Small intestine (tissue), 7 donors: ENCODE results near the gene EGLN2. TPM values are rescaled to one million over a fixed set of nuclear protein-coding genes. Genes with fewer than 3 reads are reported as not detected.
"Not testable (repeated sequence)": the region's sequence is repeated elsewhere in the genome, so short reads cannot be mapped to it uniquely, and the experiment has no call there.

Source experiments
- DNase-seq, 2 donors: peaks; one replicate each; pipeline versions ENCODE4 v3.0.0 to v3.0.0-alpha.2; 2013
- FAIRE-seq: peaks from 2 replicates; lab custom pipeline; 2012; peaks lifted over from hg19 to GRCh38; lab: Jason Lieb, UNC
- H3K27ac ChIP-seq, 3 donors: one replicate each; pipeline ENCODE4 v1.5.1; 2013; ENCODE audit warnings: low read length in 2 of 3, mild to moderate bottlenecking in 2 of 3, control low read depth in 1 of 3, inconsistent platforms in 1 of 3, low read depth in 1 of 3, moderate library complexity in 1 of 3
- H3K27me3 ChIP-seq, 3 donors: one replicate each; pipeline ENCODE4 v1.6.1; 2013; ENCODE audit warnings: low read length in 3 of 3, inconsistent platforms in 1 of 3; ENCODE audit not compliant: control insufficient read depth in 3 of 3, insufficient read depth in 3 of 3
- H3K36me3 ChIP-seq, 3 donors: one replicate each; pipeline ENCODE4 v1.6.1; 2013; ENCODE audit warnings: low read length in 3 of 3, inconsistent platforms in 1 of 3, low read depth in 1 of 3, mild to moderate bottlenecking in 1 of 3, moderate library complexity in 1 of 3; ENCODE audit not compliant: control insufficient read depth in 3 of 3, insufficient read depth in 2 of 3
- H3K4me1 ChIP-seq, 3 donors: one replicate each; pipeline ENCODE4 v1.6.1; 2013; ENCODE audit warnings: low read length in 2 of 3, inconsistent platforms in 1 of 3, low read depth in 1 of 3, mild to moderate bottlenecking in 1 of 3, moderate library complexity in 1 of 3; ENCODE audit not compliant: control insufficient read depth in 3 of 3, insufficient read depth in 2 of 3
- H3K4me3 ChIP-seq, 3 donors: one replicate each; pipeline ENCODE4 v1.5.1; 2013; ENCODE audit warnings: low read length in 3 of 3, control low read depth in 1 of 3, inconsistent platforms in 1 of 3, low read depth in 1 of 3, mild to moderate bottlenecking in 1 of 3, moderate library complexity in 1 of 3
- H3K9me3 ChIP-seq, 2 donors: one replicate each; pipeline ENCODE4 v1.6.1; 2013; ENCODE audit warnings: low read depth in 1 of 2, low read length in 1 of 2; ENCODE audit not compliant: control insufficient read depth in 2 of 2, insufficient read depth in 1 of 2
- WGBS, 3 donors: extraction: QIAGEN DNeasy Blood & Tissue Kit; methylation state at CpG; one replicate each; pipeline ENCODE4 v1.1.7; 2013; 5-methylcytosine and 5-hydroxymethylcytosine counted together
- polyA plus RNA-seq, 4 donors: library from polyadenylated mRNA; stranded (reverse) in 3 of 4; unstranded in 1 of 4; fragments of 200-250 nt in 3 of 4; fragments of 120-200 nt in 1 of 4; gene quantifications; one replicate each; pipeline versions ENCODE4 v1.2.1 to v1.2.3, GENCODE V29; 2013
- donor health status: healthy with polysubstance abuse.
- donor health status: control.
- donor health status: control.
- donor health status: Bipolar disorder and iron deficiency.
- donor health status: healthy.

The EGLN2 gene
- polyA plus RNA-seq, 4 donors: 60.1 to 103 (median 81.3) TPM

DNA sequence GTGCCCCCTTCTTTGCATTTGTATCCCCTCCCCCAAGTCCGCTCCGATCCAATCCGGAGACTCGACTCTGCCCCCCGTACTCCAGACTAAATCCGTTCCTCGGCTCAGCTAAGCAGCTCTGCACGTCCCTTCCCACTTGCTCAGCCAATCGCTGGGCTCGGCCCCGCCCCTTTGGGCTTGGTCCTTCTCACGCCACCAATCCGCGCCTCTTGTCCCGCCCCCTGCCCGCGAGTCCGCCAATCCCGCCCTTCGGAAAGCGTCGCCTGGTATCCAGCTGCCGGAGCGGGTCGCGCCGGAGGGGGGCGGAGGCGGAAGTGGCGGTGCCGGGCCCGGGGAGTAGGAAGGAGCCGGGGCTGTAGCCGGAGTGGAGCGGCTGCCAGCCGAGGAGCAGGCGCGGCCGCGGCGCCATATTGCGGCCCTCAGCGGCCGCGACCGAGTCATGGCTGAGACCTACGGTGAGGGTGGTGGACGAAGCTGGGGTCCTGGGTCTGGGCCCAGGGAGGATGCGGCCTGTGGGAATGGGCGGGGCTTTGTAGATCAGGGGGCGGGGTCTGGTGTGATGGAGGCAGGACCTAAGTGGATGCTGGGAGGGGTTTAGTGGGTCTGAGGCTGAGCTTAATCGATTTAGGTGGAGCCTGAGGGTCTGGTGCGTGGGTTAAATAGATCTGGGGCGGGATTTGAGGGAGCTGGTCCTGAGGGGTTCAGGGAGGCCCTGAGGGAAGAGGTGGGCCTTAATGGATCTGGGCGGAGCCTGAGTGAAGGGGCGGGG, 20.9 kb upstream of the EGLN2 start, which contains the start of gene RAB4B:
TSS of gene RAB4B (plus strand) at position 311 of the 769 bp plus-strand sequence. CDS start at position 440, 129 bp downstream.
- Histone ChIP-seq H3K36me3 (peaks cover 0 to 19% (median 0%) of the 10 kb centered on the region in 3 donors), H3K4me1 (peaks cover 0 to 15% (median 3%) of the 10 kb centered on the region in 3 donors), H3K9me3 (no peaks in the 10 kb centered on the region), H3K27ac (peak within 1 kb of the TSS; percentile 89 to 100 (median 97)), H3K27me3 (no peaks in the 10 kb centered on the region), H3K4me3 (peak within 1 kb of the TSS; percentile 57 to 78 (median 60))
- FAIRE-seq: no peak
- peak; percentile 100 for DNase-seq
- WGBS, 3 donors: 0% methylated on average over 51 to 56 of the region's 56 CpGs

- FAIRE-seq (no peak), DNase-seq (peak in 1 of 2 donors; percentile 71)
- Histone ChIP-seq H3K9me3 (no peaks in the 10 kb centered on the region), H3K27me3 (no peaks in the 10 kb centered on the region), H3K4me3 (peak overlapping the region; percentile 57 to 78 (median 60)), H3K4me1 (peaks cover 0 to 15% (median 3%) of the 10 kb centered on the region in 3 donors), H3K27ac (peak overlapping the region; percentile 84 to 100 (median 97)), H3K36me3 (peaks cover 0 to 20% (median 0%) of the 10 kb centered on the region in 3 donors)
- 6 to 14% (median 10%) methylated on average over 7 of the region's 7 CpGs for WGBS, 3 donors
Measured at GRCh38 chr19:40778706-40779284, 20.2 kb upstream of the EGLN2 start.

DNA sequence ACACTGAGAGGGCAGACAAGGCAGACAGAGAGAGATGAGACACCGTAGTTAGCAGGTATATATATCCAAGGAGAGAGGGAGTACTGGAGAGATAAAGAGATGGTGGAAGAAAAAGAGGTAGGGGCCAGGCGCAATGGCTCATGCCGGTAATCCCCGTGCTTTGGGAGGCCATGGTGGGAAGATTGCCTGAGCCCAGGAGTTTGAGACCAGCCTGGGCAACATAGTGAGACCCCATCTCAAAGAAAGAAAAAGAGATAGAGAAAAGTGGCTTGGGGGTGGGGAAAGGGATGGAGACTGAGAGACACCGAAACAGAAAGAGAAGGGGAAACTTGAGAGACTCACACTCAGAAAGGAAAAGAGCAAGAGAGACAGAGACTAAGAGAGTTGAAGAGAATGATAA, 18.4 kb upstream of the EGLN2 start:
- no peak overlapping the region for H3K27ac ChIP-seq
- WGBS, 3 donors: 91 to 96% (median 95%) methylated on average over 5 of the region's 5 CpGs

DNA sequence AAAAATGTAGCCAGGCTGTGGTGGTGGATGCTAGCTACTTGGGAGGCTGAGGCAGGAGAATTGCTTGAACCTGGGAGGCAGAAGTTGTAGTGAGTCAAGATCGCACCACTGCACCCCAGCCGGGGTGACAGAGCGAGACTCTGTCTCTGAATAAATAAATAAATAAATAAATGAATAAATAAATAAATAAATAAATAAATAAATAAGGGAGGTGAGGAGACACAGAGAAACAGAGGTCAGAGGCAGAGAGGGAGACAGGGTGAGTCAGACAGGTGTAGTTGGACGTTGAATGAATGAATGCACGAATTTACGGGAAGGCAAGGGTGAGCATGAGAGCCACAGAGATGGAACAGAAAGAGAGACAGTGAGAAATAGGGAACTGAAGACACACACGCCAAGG, 17.9 kb upstream of the EGLN2 start:
- no peak for DNase-seq
- Histone ChIP-seq H3K9me3 (no peaks in the 10 kb centered on the region), H3K4me3 (no peak overlapping the region), H3K36me3 (peaks cover 0 to 28% (median 2%) of the 10 kb centered on the region in 3 donors), H3K27ac (no peak overlapping the region), H3K4me1 (peaks cover 0 to 15% (median 3%) of the 10 kb centered on the region in 3 donors), H3K27me3 (no peaks in the 10 kb centered on the region)
- FAIRE-seq: no peak
- 94 to 97% (median 96%) methylated on average over 7 of the region's 7 CpGs for WGBS, 3 donors

More for the DNA sequence above, 18.4 kb upstream of the EGLN2 start:
- DNase-seq (no peak), FAIRE-seq (no peak)
- Histone ChIP-seq H3K36me3 (peaks cover 0 to 28% (median 2%) of the 10 kb centered on the region in 3 donors), H3K9me3 (no peaks in the 10 kb centered on the region), H3K4me3 (no peak overlapping the region), H3K4me1 (peaks cover 0 to 15% (median 3%) of the 10 kb centered on the region in 3 donors), H3K27me3 (no peaks in the 10 kb centered on the region)

GRCh38 chr19:40783711-40784110, 15.3 kb upstream of the EGLN2 start:
- Histone ChIP-seq H3K4me1 (peaks cover 0 to 6% (median 0%) of the 10 kb centered on the region in 3 donors), H3K9me3 (no peaks in the 10 kb centered on the region), H3K36me3 (peaks cover 3 to 41% (median 4%) of the 10 kb centered on the region in 3 donors), H3K27me3 (no peaks in the 10 kb centered on the region), H3K4me3 (no peak overlapping the region), H3K27ac (no peak overlapping the region)
- DNase-seq (no peak), FAIRE-seq (no peak)
- 88 to 96% (median 96%) methylated on average over 12 to 14 of the region's 14 CpGs for WGBS, 3 donors

- 94 to 96% (median 96%) methylated on average over 2 of the region's 2 CpGs for WGBS, 3 donors
- not testable (repeated sequence) for FAIRE-seq
Measured at GRCh38 chr19:40784146-40784545, 14.8 kb upstream of the EGLN2 start.

DNA sequence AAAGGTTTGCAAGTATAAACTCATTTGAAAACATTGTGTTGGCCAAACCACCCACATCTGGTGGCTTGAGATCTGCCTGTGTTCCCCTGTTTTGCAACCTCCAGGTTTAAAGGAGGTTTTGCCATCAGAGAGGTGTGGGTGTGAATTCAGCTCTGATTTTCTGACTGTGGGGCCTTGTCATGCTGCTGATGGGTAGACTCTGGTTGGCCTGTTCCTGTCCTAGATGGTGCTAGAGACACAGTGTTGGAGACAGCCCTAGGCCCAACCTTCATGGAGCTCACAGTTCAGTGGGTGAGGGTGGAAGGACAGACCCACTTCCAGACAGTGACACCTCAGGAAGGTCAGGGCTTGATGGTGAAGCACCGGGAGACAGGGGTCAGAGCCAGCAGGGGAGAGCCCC, 13.5 kb upstream of the EGLN2 start:
- no peaks in the 10 kb centered on the region for H3K9me3 ChIP-seq
- FAIRE-seq: no peak
- DNase-seq: no peak
- no peak overlapping the region for H3K4me3 ChIP-seq
- no peaks in the 10 kb centered on the region for H3K27me3 ChIP-seq
- WGBS, 3 donors: 71 to 80% (median 75%) methylated on average over 1 of the region's 1 CpG
- H3K27ac ChIP-seq: no peak overlapping the region
- H3K4me1 ChIP-seq: no peaks in the 10 kb centered on the region
- peaks cover 4 to 45% (median 8%) of the 10 kb centered on the region in 3 donors for H3K36me3 ChIP-seq

More at GRCh38 chr19:40784146-40784545, 14.8 kb upstream of the EGLN2 start:
- not testable (repeated sequence) for H3K4me3 ChIP-seq, H3K4me1 ChIP-seq, DNase-seq, H3K27me3 ChIP-seq, H3K9me3 ChIP-seq, H3K27ac ChIP-seq
- peaks cover 3 to 44% (median 4%) of the 10 kb centered on the region in 3 donors for H3K36me3 ChIP-seq
